NCI-H2196 treated with DMSO at 0.1 percent for 48 hours (cell line): Measurements from ENCODE around the gene SERF2.
"Not testable (repeated sequence)": the region's sequence is repeated elsewhere in the genome, so short reads cannot be mapped to it uniquely, and the experiment has no call there.

Experiments used
- DNase-seq: peaks from one replicate; lab custom pipeline; 2025; ENCODE audit not compliant: unreplicated experiment; lab: John Stamatoyannopoulos, UW

Gene SERF2

DNA sequence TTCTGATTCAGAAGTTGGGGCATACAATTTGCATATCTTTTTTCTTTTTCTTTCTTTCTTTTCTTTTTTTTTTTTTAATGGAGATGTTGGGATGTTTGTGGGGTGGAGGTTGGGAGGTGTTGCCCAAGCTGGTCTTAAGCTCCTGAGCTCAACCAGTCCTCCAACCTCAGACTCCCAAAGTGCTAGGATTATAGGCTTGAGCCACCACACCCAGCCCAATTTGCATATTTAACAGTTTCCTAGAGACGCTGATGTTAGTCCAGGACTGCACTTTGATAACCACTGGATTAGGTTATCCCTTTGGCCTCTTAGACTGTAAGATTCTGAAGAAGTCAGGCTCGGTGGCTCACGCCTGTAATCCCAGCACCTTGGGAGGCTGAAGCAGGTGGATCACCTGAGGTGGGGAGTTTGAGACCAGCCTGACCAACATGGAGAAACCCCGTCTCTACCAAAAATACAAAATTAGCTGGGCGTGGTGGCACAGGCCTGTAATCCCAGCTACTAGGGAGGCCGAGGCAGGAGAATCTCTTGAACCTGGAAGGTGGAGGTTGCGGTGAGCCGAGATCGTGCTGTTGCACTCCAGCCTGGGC, 37.9 kb downstream of the SERF2 start:
- not testable (repeated sequence) for DNase-seq

DNA sequence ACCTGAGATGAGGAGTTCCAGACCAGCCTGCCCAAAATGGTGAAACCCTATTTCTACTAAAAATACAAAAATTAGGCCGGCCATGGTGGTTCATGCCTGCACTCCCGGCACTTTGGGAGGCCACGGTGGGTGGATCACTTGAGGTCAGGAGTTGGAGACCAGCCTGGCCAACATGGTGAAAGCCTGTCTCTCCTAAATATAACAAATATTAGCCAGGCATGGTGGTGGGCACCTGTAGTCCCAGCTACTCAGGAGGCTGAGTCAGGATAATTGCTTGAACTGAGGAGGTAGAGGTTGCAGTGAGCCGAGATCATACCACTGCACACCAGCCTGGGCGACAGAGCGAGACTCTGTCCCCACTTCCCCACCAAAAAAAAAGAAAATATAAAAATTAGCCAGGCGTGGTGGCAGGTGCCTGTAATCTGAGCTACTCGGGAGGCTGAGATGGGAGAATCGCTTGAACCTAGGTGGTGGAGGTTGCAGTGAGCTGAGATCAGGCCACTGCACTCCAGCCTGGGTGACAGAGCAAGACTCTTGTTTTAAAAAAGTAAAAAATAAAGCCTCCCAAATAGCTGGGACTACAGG, 38.7 kb downstream of the SERF2 start:
- DNase-seq = not testable (repeated sequence)

DNA sequence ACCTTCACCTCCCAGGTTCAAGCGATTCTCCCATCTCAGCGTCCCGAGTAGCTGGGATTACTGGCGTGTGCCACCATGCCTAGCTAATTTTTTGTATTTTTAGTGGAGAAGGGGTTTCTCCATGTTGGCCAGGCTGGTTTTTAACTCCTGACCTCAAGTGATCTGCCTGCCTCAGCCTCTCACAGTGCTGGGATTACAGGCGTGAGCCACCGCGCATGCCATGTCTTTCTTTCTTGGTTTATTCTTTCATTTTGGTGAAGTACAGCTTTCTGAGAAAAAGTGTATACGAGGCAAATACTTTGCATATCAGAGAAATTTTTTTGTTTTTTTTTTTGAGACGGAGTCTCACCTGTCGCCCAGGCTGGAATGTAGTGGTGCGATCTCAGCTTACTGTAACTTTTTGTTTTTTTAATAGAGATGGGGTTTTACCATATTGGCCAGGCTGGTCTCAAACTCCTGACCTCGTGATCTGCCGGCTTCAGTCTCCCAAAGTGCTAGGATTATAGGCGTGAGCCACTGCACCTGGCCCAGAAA, 39.5 kb downstream of the SERF2 start:
- DNase-seq = not testable (repeated sequence)

DNA sequence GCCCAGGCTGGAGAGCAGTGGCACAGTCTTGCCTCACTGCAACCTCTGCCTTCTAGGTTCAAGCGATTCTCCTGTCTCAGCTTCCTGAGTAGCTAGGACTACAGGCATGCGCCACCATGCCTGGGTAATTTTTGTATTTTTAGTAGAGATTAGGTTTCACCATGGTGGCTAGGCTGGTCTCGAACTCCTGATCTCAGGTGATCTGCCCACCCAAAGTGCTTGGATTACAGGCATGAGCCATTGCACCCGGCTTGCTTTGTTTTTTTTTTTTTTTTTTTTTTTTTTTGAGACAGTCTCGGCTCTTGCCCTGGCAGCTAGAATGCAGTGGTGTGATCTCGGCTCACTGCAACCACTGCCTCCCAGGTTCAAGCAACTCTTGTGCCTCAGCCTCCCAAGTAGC, 40.4 kb downstream of the SERF2 start:
- DNase-seq = not testable (repeated sequence)

DNA sequence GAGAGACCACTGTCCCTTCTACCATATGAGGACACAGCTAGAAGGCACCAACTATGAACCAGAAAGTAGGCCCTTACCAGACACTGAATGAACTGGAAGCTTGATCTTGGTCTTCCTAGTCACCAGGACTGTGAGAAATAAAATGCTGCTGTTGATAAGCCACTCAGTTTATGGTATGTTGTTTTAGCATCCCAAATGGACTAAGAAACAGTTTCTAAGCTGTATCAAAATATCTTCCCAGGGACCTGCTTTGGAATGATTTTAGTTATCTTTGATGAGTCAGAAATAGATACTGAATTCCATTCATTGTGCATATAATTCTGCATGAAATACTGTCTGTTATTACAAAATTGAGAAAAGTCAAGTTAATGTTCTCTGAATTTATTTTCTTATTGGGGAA, 53.3 kb downstream of the SERF2 start:
- DNase-seq = no peak
